NCI-H1694 treated with DMSO at 0.1 percent for 48 hours (cell line): Measurements from ENCODE around the gene TAS2R43.
"Not testable (repeated sequence)": the region's sequence is repeated elsewhere in the genome, so short reads cannot be mapped to it uniquely, and the experiment has no call there.

ENCODE experiments used
- DNase-seq: peaks from one replicate; lab custom pipeline; 2025; lab: John Stamatoyannopoulos, UW

TAS2R43 gene, protein sequence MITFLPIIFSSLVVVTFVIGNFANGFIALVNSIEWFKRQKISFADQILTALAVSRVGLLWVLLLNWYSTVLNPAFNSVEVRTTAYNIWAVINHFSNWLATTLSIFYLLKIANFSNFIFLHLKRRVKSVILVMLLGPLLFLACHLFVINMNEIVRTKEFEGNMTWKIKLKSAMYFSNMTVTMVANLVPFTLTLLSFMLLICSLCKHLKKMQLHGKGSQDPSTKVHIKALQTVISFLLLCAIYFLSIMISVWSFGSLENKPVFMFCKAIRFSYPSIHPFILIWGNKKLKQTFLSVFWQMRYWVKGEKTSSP

DNA sequence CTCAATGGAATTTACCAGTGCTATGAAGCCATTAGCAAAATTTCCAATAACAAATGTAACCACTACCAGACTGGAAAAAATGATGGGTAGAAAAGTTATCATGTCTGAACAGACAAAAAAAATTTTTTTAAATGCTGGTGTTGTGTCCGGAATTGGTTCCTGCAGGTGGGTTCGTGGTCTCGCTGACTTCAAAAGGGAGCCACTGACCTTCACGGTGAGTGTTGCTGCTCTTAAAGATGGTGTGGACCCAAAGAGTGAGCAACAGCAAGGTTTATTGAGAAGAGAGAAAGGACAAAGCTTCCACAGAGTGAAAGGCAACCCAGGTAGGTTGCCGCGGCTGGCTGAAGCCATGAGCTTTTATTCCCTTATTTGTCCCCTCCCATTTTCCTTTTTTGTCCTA lies at the start of gene TAS2R43:
Gene TAS2R43, minus strand, starts transcription at position 186 of the 400 bp plus-strand sequence. Its CDS starts 84 bp downstream, at position 102.
- DNase-seq, result no peak

DNA sequence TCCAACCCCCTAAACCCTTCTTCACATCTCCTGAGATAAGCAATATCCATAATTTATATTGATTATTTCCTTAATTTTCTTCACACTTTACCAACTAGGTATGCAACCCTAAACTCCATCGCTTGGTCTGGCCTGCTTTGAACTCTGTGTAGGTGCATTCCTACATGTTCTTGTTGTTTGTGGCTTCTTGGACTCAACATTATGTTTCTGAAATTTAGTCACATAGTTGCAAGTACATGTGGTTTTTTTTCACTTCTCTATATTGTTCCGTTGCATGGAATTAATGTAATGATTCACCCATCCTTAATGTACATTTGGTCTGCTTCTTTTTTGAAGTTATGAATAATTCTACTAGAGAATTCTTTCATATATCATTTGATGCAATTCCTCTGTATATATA lies 44.0 kb upstream of the TAS2R43 start:
- no peak for DNase-seq

DNA sequence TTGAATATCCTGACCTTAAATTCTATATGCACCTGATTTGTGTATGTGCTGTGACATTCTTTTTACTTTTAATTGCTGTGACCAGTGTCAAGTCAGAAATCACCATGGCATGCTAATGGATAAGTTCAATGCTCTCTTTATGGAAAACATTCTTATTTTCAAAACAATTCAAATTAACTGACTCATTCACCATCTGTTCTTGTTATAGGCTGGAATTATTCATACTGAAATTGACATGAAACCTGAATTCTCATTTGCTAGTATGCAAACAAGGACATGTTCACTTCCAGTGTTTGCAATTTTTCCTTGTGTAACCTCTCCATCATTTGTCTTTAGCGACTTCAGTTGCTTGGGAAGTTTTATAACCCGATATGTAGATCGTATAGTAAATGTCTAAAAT lies 42.2 kb upstream of the TAS2R43 start, which contains the start of gene TAS2R30:
Gene TAS2R30, minus strand, starts transcription at position 340 of the 400 bp plus-strand sequence. CDS start 400 bp downstream, outside the sequence.
- DNase-seq, result peak; percentile 25

DNA sequence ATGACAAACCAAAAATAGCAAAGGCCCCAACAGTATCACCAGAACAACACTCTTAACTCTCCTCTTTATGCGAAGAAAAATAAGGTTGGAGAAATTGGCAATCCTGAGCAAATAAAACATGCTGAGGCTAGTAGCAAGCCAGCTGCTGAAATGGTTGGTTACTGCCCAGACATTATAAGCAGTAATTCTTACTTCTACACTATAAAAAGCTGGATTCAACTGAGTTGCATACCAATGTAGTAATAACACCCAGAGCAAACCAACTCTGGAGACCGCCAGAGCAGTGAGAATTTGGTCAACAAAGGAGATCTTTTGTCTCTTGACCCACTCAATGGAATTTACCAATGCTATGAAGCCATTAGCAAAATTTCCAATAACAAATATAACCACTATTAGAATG lies 41.7 kb upstream of the TAS2R43 start:
- no peak for DNase-seq

DNA sequence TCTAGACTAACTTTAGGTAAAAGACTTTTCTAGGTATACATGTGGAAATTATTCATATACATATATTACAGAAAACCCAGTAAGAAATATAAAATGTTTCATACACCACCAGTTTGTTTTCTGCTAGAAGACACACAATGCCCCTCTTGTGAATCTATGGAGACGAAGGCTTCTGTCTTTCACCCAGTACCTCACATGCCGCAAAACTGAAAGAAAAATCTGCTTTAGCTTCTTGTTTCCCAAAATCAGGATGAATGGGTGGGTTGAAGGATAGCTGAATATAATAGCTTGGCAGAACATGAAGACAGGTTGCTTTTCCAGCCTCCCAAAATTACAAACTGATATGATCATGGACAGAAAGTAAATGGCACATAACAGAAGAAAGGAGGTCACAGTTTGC lies 41.0 kb upstream of the TAS2R43 start:
- no peak for DNase-seq

DNA sequence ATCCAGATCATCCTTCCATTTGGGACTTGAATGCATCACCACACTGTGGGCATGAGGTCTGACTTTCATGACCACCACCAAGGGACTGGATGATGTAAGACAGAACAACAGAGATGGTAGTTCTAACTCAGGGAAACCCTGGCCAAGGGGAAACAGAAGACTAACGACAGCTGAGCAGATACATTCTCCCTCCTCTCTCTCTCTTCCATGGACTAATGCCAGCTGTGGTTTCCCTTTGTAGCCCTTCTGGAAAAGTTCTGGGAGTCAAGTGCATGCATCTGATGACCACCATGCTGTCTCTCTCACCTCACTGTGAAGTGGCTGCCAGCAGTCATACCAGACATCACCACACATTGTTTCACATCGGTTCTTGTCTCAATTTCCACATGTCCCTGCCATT lies 38.9 kb upstream of the TAS2R43 start:
- DNase-seq, result no peak

DNA sequence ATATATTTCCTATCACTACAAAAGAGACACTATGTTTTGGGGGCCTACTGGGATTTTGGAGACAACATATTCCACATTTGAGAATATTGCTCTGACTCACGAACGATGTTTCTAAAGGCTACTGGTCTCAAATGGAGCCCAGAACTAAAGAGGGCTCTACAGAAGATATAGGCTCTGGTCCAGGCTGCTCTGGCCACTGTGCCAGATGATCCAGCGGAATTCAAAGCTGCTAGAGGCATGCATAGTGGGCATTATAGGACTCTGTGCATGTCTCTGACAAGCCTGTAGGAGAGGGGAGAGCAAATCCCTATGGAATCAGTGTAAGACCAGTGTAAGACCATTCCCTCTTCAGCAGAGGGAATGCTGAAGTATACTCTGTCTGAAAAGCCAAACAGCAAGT lies 38.3 kb upstream of the TAS2R43 start:
- no peak for DNase-seq

DNA sequence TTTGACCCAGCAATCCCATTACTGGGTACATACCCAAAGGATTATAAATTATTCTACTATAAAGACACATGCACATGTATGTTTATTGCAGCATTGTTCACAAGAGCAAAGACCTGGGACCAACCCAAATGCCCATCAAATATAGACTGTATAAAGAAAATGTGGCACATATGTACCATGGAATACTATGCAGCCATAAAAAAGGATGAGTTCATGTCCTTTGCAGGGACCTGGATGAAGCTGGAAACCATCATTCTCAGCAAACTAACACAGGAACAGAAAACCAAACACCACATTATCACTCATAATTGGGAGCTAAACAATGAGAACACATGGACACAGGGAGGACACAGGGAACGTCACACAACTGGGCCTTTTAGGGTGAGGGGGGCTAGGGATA lies 22.0 kb upstream of the TAS2R43 start:
- not testable (repeated sequence) for DNase-seq

DNA sequence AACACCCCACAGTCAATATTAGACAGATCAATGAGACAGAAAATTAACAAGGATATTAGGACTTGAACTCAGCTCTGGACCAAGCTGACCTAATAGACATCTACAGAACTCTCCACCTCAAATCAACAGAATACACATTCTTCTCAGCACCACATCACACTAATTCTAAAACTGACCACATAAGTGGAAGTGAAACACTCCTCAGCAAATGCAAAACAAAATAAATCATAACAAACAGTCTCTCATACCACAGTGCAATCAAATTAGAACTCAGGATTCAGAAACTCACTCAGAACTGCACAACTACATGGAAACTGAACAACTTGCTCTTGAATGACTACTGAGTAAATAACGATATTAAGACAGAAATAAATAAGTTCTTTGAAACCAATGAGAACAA lies 19.1 kb upstream of the TAS2R43 start:
- not testable (repeated sequence) for DNase-seq

DNA sequence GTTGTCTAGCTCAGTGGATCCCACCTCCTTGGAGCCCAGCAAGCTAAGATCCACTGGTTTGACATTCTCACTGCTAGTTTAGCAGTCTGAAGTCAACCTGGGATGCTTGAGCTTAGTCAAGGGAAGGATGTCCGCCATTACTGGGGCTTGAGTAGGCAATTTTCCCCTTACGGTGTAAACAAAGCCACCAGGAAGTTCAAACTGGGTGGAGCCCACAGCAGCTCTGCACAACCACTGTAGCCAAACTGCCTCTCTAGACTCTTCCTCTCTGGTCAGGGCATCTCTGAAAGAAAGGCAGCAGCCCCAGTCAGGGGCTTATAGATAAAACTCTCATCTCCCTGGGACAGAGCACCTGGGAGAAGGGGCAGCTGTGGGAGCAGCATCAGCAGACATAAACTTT lies 16.7 kb upstream of the TAS2R43 start:
- DNase-seq, result no peak

DNA sequence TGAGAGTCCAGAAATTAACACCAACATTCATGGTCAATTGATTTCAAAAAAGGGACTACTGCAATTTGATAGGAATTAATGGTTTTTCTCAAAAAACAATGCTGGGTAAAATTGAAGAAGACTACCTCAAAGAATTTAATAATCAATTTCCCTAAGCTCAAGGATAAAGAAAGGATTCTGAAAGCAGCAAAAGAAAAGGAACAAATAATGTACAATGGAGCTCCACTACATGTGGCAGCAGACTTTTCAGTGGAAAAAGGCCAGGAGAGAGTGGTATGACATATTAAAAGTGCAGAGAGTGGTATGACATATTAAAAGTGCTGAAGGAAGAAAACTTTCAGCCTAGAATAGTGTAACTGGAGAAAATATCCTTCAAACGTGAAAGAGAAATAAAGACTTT lies 15.6 kb upstream of the TAS2R43 start:
- DNase-seq, result no peak

DNA sequence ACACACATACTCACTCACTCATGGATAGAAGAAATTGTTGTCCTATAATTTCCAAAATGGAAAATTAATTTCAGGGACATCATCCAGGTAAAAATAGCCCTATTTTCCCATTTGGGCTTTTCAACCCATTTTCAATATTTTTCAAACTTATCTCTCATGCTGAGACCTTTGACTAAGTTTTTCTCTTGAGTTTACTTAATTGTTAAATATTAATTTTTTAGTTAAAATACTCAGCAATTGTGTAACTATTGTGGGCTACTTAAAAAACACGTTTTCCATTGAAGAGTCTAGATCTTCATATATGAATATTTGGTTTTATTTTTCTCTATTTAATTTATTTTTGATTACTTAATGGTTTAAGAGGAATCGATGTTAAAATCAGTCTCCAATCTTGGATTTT lies 14.2 kb upstream of the TAS2R43 start:
- DNase-seq, result no peak

DNA sequence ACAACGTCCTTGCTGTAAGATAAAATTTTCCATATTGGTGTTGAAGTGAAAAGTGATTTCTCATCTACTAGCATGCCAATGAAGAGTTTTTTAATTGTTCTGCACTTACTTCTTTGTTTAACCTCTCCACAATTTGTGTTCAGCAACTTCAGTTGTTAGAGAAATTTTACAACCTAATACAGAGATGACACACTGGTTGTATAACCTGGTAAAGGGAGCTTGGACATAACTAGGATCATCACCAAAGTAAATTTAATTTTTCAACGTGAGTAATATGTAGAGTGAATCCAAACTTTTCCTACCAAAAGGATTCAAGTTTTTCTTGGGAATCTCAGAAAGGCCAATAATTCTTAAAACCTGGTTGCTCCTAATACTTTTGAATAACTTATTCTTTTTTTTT lies 13.4 kb upstream of the TAS2R43 start:
- DNase-seq, result no peak

DNA sequence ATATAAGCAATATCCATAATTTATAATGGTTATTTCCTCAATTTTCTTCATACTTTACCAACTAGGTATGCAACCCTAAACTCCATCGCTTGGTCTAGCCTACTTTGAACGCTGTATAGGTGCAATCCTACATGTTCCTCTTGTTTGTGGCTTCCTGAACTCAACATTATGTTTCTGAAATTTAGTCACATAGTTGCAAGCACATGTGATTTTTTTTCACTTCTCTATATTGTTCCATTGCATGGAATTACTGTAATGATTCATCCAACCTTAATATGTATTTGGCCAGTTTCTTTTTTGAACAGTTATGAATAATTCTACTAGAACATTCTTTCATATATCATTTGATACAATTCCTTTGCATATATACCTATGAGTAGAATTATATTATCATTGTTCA lies 2.8 kb upstream of the TAS2R43 start:
- not testable (repeated sequence) for DNase-seq

DNA sequence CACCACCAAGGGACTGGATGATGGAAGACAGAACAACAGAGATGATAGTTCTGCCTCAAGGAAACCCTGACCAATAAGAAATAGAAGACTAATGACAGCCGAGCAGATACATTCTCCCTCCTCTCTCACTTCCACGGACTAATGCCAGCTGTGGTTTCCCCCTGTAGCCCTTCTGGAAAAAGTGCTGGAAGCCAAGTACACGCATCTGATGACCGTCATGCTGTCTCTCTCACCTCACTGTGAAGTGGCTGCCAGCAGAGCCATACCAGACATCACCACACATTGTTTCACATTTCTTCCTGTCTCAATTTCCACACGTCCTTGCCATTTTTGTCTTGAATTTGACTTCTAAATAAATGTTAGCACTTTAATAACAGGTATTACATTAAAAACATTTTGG lies 2.9 kb downstream of the TAS2R43 start:
- no peak for DNase-seq

DNA sequence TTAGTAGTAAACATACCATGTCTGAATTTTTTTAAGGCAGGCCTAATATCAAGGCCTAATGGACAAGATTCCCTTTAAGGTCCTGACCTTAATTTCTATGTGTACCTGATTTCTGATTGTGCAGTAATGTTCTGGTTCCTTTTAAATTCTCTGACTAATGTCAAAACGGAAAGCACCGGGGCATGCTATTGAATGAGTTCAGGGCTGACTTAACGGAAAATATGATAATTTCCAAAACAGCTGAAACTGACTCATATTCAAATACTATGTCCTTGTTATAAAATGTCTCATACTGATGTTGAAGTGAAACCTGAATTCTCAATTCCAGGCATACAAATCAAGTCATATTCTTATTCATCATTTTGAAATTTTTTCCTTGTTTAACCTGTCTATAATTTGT lies 6.7 kb downstream of the TAS2R43 start:
- DNase-seq, result no peak

DNA sequence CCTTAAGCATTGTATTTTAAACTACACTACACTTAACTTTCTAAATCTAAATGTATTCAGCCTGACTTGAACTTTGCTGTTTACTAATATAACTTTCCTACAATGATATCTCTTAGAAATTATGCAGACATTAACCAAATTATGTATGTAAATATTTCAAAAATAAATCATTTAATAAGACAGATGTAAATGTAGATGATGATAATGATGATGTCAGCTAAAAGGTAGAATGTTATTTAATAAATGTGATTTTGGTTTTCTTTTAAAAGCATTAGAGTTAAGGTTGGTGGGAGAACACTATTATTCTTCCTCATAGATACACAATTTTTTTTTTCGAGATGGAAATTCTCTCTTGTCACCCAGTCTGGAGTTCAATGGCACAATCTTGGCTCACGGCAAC lies 10.1 kb downstream of the TAS2R43 start:
- no peak for DNase-seq

DNA sequence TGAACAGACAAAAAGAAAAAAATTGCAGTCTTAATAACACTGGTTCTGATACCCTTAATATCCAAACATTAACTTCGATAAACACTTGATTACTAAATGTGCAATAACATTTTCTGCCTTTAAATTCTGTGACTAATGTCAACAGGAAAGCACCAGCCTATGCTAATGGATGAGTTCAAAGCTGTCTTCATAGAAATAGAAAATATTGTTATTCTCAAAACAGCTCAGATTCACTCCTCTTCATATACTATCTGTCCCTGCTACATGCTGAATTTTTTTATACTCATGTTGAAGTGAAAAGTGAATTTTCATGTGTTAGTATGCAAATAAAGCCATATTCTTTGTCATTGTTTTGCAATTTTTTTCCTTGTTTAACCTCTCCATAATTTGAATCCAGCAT lies 13.9 kb downstream of the TAS2R43 start:
- no peak for DNase-seq

DNA sequence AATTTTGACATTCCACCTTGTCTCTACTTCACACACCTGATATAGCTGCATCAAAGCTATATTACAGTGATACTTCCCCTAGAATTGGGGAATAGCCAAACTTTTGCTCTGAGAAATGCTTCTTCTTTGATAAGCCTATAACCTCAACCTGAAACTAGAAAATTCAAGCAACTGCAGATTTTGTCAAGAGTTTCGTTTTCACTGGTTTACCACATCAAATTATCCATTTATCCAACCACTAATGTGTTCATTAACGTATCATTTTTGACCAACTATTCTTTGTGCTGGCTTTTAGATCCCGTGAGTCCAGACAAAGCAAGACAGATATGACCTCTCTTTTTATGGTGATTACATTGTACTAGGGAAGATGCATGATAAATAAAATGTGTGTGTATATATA lies 16.5 kb downstream of the TAS2R43 start:
- no peak for DNase-seq

DNA sequence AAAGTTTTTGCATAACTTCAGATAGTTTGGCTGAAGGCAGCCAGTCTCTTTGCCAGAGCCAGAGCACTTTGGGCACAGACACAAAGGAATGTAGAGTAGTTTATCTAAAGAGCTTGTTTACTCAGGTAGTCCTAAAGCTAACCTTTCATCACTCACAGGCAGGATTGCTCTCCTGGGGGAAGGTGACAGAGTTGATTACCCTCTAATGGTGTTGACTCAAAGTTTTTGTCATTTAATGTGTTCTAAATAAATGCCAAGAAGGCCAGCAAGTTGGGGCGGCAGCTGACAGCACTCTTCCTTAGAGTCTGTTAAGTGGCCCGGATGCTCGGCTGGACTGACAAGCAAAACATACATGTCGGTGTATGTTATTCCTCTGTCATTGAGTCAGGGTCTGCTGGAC lies 20.7 kb downstream of the TAS2R43 start:
- DNase-seq, result no peak

DNA sequence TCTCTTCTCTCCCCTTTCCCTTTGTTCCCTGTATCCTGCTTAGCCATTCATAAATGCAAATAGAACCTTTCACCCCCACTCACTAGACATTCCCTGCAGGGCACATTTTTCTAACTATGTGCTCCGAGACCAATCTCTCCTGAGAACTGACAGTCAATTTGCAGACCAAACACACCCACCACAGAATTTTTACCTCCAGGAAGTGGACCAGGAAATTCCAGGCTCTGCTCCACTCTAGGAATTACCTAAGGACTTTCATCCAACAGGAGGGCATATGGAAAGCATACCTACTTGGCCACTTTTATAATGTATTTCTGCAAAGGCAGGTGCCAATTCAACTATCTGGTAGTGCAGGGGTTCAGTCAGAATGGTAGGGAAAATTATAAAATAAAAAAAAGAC lies 21.1 kb downstream of the TAS2R43 start:
- no peak for DNase-seq

DNA sequence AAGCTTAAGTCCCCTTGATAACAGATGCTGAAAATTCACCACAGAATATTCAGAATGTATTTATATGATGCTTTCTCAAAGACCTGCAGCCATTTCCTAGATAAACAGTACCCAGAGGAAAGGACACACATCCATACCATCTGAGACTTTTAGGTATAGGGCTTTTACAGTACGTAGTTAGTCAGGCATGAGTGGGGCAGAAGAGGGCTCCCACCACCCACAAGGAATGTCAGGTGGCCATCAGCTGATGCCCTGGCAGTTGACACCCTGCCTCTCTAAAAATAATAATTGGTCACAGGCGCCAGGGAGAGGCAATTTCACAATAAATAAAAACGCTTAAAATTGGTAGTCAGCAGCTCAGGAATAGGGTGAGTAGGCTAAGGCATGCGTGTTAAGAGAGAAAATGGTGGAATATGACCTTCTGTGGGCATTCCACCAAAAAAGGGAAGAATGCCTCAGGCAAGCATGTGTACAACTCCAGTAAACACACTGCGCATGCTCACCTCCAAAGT lies 22.2 kb downstream of the TAS2R43 start:
- no peak for DNase-seq

DNA sequence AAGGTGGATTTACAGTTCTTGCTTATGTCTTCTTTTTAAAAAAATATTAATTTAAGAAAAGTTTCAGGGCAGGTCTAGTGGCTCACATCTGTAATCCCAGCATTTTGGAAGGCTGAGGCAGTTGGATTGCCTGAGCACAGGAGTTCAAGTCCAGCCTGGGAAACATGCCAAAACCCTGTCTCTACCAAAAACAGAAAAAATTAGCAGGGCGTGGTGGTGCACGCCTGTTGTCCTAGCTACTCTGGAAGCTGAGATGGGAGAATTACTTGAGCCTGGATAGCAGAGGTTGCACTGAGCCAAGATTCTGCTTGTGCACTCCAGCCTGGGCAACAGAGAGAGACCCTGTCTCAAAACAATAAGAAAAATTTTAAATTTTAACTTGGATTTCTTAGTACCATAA lies 24.6 kb downstream of the TAS2R43 start:
- peak; percentile 2 for DNase-seq

DNA sequence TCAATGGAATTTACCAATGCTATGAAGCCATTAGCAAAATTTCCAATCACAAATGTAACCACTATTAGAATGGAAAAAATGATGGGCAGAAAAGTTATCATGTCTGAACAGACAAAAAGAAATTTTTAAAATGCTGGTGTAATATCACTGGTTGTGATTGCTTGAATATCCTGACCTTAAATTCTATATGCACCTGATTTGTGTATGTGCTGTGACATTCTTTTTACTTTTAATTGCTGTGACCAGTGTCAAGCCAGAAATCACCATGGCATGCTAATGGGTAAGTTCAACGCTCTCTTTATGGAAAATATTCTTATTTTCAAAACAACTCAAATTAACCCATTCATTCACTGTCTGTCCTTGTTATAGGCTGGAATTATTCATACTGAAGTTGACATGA lies 29.9 kb downstream of the TAS2R43 start, which contains the start of gene TAS2R46:
Gene TAS2R46, minus strand, starts transcription at position 101 of the 400 bp plus-strand sequence. Its CDS starts 0 bp downstream, at position 101.
- DNase-seq, result not testable (repeated sequence)
